ENCODE results near the gene CYP21A2.
"Not testable (repeated sequence)": the region's sequence is repeated elsewhere in the genome, so short reads cannot be mapped to it uniquely, and the experiment has no call there.

DNA sequence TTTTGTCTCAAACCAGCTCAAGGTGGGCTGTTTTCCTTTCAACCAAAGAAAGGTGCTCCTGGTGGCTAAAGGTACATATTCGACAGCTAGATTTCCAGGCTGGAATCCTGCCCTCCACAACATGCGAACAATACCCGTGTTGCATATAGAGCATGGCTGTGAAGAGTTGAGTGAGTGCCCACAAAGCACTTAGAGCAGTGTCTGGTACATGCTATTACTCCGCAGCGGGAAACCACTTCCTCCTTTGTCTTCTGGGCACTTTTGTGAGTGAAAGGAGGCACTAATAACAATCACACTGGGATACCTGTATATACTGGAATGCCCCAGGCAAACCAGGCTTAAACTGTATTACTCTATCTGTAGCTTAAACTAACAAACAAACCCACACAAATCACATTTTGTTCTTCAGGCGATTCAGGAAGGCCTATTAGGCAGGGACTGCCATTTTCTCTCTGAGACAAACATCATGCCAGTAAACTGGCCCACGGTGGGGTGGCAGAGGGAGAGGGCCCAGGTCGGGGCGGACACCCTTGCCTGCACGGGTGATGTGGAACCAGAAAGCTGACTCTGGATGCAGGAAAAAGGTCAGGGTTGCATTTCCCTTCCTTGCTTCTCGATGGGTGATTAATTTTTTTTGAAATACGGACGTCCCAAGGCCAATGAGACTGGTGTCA lies 33.2 kb upstream of the CYP21A2 start:
- TF ChIP-seq, protein P1, sequence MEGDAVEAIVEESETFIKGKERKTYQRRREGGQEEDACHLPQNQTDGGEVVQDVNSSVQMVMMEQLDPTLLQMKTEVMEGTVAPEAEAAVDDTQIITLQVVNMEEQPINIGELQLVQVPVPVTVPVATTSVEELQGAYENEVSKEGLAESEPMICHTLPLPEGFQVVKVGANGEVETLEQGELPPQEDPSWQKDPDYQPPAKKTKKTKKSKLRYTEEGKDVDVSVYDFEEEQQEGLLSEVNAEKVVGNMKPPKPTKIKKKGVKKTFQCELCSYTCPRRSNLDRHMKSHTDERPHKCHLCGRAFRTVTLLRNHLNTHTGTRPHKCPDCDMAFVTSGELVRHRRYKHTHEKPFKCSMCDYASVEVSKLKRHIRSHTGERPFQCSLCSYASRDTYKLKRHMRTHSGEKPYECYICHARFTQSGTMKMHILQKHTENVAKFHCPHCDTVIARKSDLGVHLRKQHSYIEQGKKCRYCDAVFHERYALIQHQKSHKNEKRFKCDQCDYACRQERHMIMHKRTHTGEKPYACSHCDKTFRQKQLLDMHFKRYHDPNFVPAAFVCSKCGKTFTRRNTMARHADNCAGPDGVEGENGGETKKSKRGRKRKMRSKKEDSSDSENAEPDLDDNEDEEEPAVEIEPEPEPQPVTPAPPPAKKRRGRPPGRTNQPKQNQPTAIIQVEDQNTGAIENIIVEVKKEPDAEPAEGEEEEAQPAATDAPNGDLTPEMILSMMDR (IDR thresholded peaks at IDR 0.05) = not testable (repeated sequence)
- not testable (repeated sequence) for TF ChIP-seq POLR2A (IDR thresholded peaks at IDR 0.05)
